GM12873 (cell line): ENCODE data around the gene TANGO2.

Experiments
- TF ChIP-seq, protein P1 (sequence below): IDR thresholded peaks from 2 replicates; pipeline ENCODE4 v1.5.1; 2012; ENCODE audit warnings: low read depth, mild to moderate bottlenecking, moderate library complexity, low read length, control low read depth; ENCODE audit not compliant: insufficient read depth; ENCODE audit errors: missing control alignments

Gene TANGO2

DNA sequence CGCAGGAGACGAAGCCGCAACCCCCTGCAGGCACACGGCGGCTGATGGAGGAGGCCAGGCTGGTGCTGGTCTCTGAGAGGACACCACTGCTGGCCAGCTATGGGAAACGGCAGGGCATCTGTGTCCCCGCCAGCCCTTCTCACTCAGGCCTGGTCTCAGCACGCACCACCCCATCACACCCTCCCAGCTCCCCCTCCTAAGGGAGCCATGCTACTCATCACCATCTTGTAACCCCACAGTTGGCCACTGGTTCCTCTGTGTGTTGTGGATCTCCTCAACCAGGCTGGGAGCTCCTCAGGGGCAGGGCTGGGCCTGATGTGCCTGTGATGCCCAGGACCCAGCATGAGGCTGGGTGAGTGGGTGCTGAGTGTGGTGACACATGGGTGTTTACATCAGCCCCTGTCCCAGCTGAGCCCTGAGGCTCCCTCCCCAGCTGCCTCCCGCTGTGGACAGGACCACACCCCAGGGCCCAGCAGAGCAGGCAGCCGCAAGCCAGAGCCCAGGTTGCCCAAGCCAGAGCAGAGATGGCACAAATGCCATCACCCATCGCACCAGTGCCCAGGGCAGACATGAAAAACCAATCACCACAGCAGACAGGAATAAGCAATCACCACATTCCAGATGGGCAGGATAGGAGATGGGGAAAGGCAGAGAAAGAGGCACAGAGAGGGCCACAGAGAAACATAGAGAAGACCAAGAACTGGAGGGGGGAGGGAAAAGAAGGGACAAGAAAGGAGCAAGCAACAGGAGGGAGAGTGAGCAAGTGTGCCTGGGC, 12.5 kb upstream of the TANGO2 start:
- TF ChIP-seq, protein P1, sequence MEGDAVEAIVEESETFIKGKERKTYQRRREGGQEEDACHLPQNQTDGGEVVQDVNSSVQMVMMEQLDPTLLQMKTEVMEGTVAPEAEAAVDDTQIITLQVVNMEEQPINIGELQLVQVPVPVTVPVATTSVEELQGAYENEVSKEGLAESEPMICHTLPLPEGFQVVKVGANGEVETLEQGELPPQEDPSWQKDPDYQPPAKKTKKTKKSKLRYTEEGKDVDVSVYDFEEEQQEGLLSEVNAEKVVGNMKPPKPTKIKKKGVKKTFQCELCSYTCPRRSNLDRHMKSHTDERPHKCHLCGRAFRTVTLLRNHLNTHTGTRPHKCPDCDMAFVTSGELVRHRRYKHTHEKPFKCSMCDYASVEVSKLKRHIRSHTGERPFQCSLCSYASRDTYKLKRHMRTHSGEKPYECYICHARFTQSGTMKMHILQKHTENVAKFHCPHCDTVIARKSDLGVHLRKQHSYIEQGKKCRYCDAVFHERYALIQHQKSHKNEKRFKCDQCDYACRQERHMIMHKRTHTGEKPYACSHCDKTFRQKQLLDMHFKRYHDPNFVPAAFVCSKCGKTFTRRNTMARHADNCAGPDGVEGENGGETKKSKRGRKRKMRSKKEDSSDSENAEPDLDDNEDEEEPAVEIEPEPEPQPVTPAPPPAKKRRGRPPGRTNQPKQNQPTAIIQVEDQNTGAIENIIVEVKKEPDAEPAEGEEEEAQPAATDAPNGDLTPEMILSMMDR, result no peak

DNA sequence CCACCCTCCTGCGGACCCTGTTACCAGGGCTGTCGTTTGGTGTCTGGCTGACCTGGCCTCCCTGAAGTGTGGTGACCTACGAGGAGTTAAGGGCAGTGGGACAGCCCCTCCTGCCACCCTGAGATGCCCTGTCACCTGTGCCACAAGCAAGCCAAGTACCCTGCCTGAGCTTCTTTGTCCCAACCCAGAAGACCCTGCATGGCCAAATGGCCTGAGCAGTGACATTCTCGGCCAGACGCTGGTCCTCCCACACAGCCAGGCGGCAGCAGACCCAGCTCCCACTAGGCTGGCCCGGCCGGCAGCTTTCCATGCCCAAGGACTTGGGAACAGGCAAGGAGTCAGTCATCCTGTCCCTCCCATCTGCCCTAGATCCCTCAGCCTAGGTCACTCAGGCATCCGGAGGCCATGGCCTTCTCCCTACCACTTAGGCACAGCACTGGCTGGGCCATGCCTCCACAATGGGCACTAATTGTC, 11.9 kb upstream of the TANGO2 start:
- TF ChIP-seq, protein P1, result no peak

DNA sequence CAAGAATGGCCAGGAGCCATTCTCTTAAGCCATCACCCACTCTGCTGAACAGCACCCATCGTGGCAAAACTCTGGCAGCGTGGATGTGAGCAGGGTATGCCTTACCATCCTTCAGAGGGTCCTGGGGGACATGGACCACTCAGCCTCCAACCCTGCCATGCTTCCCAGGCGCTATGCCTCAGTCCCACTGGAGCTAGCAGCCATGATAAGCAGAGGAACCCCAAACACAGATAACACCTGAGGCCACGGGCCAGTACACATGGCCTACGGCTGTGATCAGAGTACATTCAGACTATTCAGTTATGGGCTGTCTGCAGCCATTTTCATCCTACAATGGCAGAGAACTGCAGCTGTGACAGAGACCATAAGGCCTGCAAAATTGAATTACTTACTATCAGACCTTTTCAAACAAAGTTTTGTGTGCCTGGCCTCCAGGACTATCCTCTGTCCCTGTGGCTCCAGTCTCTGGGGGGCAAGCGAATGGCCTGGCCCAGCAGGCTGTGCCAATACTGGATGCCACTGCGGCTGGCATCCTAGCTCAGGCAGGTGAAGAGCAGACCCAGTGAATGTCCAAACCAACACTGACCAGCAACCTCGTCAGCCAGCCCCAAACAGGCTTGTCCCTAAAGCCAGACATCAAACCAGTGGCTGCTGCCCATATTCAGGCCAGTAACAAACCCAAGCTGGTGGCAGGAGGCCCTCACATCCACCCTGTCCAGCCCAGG, 11.2 kb upstream of the TANGO2 start:
- TF ChIP-seq, protein P1, result no peak

DNA sequence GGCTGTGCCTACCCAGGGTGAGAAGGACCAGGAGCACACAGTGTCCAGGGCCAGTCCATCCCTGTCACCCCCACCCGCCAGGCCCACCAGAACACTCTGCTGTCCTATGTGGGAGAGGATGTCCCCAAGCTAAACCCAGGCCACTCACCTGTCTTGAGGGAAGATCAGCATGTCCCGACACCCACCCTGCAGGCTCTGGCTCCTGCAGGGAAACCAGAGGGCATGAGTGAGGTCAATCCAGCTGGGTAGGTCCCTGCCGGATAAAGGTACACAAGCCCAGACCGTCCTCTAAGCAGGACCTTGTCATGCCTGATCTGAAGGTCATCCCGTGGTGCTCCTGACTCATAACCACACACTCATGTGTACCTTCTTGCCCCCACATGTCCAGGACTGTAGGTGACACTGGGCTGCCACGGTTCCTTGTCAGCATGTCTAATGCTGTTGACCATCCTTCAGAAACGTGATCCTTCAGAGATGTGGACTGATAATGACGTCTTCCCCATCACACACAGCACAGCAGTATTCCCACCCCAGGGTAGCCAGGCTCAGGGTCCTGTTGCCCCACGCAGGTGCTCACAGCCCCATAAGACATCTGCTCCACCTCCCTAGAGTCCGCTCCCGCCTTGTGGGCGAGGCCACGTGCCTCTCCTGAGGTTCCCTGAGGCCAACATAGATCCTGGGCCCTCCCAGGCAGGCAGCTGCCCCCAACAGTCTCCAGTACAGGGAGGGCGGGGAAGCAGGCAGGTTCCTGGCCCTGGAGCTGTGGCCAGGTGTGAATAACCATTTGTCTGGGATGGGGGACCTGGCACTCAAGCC, 10.4 kb upstream of the TANGO2 start:
- TF ChIP-seq, protein P1, result no peak

DNA sequence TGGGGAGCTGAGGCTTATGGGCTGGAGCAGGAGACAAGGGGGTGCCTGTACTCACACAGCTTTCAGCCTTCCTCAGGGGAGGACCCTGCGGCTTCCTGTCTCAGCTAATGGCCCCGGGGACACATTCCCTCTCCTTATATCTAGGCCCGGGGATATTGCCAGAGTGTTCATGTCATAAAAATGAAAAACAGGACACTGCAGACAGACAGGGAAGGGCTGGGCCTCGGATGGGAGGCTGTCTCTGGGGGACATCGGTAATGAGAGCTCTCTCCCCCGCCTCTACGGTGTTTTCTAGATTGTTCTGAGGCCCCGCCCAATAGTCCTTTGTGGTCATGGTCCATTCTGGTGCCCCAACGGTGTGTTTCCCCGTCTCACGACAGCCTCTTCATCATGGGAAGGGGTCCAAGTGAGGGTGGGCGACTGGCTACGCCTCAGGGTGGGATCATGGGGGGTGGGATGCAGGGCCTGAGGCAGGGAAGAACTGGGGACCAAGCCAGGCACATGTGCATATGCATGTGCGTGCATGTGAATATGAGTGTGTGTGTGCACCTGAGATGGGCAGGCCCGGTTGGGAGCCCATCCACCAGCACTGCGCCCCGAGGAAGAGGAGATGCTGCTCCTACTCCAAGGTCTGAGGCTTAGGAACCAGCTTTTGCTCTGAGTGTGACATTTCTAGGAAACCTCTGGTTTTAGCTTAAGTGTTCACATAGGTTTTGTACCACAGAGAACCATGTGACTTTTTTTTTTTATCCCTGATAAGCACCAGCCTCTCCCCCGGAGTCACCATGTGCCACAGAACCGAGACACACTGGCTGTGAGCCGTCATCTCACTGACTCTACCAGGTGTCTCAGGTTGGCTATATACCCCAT, 9.6 kb upstream of the TANGO2 start:
- TF ChIP-seq, protein P1, result no peak

DNA sequence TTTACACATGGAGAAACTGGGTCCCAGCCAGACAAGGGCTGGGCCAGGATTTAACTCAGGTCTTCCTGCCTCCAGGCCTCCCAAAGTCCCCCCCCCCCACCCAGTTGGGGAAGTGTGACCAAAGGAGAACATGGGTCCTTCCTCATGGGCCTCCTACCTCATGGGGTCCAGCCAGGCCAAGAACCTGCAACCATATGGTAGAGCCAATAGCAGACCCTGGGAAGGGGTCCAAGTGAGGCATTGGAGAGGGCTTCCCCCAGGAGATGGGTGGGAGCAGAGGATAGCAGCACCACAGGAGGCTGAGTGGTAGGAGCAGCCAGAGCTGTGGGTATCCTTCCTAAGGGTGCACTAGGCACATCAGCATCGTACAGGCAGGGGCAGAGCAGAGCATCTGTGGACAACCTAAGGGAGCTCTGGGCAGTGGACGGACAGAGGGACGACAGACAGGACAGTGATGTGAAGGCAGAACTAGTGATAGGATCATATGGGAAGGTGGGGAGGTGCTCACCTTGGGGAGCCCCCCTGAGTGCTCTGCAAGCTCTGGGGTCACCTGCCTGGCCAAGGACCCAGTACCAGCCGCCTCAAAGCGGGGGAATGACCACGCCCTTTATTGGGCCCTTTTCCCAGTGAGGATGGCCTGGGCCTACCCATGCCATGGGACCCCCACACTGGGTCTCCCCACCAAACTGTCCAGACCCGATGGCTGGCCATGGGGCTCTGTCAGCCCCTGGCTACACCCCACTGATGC, 8.7 kb upstream of the TANGO2 start:
- TF ChIP-seq, protein P1, result no peak
